HUES6 (cell line): ENCODE measurements around the gene LPCAT1.
"Not testable (repeated sequence)": the region's sequence is repeated elsewhere in the genome, so short reads cannot be mapped to it uniquely, and the experiment has no call there.

Experiments
- H3K27ac ChIP-seq: 2 replicates; pipeline ENCODE4 v1.7.0; 2013; ENCODE audit warnings: low read depth, mild to moderate bottlenecking, low read length, inconsistent platforms
- H3K27me3 ChIP-seq: 2 replicates; pipeline ENCODE4 v1.6.1; 2013; ENCODE audit warnings: low read length; ENCODE audit not compliant: control insufficient read depth, insufficient read depth
- H3K36me3 ChIP-seq: 2 replicates; pipeline ENCODE4 v1.6.1; 2013; ENCODE audit warnings: low read length; ENCODE audit not compliant: control insufficient read depth, insufficient read depth
- H3K4me1 ChIP-seq: 2 replicates; pipeline ENCODE4 v1.6.1; 2013; ENCODE audit warnings: low read length; ENCODE audit not compliant: control insufficient read depth, insufficient read depth
- H3K4me3 ChIP-seq: 2 replicates; pipeline ENCODE4 v1.5.1; 2013; ENCODE audit warnings: low read depth, low read length
- H3K9ac ChIP-seq: one replicate; pipeline ENCODE4 v1.6.1; 2013; ENCODE audit warnings: mild to moderate bottlenecking, low read length
- H3K9me3 ChIP-seq: 2 replicates; pipeline ENCODE4 v1.6.1; 2013; ENCODE audit warnings: low read depth, low read length; ENCODE audit not compliant: control insufficient read depth, insufficient read depth

Gene LPCAT1

GRCh38 chr5:1523793-1524480 is at the start of gene LPCAT1:
LPCAT1 (minus strand) TSS chr5:1523960; CDS start chr5:1523844, 116 bp downstream.
- Histone ChIP-seq H3K27ac (peak within 1 kb of the TSS; percentile 78), H3K27me3 (no peaks in the 10 kb centered on the region), H3K4me1 (peaks cover 34% of the 10 kb centered on the region), H3K9me3 (no peaks in the 10 kb centered on the region), H3K36me3 (peaks cover 23% of the 10 kb centered on the region), H3K4me3 (peak within 1 kb of the TSS; percentile 82), H3K9ac (peak within 1 kb of the TSS; percentile 72)

GRCh38 chr5:1571875-1572274 is 48.1 kb upstream of the LPCAT1 start:
- H3K9ac ChIP-seq, H3K4me3 ChIP-seq, H3K27ac ChIP-seq, H3K4me1 ChIP-seq, H3K9me3 ChIP-seq, H3K27me3 ChIP-seq: not testable (repeated sequence)
- H3K36me3 ChIP-seq = peaks cover 58% of the 10 kb centered on the region

DNA sequence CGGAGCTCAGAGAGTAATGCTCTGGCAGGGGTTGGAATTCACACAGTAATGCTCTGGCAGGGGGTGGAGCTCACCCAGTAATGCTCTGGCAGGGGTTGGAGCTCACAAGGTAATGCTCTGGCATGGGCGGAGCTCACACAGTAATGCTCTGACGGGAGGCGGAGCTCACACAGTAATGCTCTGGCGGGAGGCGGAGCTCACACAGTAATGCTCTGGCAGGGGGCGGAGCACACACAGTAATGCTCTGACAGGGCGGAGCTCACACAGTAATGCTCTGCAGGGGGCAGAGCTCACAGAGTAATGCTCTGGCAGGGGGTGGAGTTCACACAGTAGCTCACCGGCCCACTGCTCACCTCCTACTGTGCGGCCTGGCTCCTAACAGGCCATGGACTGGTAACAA is 47.2 kb upstream of the LPCAT1 start:
- no peak overlapping the region for H3K4me3 ChIP-seq
- no peak overlapping the region for H3K9ac ChIP-seq
- no peak overlapping the region for H3K27ac ChIP-seq
- H3K27me3 ChIP-seq = no peaks in the 10 kb centered on the region
- peaks cover 53% of the 10 kb centered on the region for H3K36me3 ChIP-seq
- H3K4me1 ChIP-seq = no peaks in the 10 kb centered on the region
- peaks cover 10% of the 10 kb centered on the region for H3K9me3 ChIP-seq

DNA sequence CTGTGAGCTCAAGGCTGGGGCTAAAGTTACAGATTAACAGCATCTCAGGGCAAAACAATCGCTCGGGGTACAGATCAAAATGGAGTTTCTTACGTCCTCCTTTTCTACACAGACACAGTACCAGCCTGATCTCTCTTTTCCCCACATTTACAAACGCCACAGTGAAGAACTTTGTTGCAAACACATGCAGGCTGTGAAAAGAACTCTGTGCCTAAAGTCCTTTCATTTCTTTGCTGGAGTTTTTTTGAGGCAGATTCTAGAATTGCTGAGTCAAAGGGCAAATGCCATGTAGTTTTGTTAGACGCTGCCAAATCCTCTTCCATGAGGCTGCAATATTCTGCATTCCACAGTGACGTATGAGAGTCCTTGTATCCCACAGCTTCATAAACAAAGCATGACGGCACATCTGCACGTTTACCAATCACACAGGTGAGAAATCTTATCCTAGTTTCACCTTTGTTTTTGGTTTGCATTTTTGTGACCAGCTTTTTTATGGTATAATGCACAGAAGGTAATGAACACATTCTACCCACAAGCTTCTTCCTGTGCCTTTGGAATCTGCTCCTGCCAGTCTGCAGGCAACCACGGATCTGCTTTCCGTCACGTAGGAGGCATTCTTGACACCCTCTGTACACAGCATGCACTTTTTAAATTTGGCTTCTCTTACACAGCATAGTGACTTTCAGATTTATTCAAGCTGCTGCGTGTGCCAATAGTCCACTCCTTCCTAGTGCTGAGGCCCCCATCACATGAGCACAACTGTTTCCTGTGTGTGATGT is 44.6 kb upstream of the LPCAT1 start:
- H3K27ac ChIP-seq = no peak overlapping the region
- no peak overlapping the region for H3K9ac ChIP-seq
- no peaks in the 10 kb centered on the region for H3K27me3 ChIP-seq
- H3K36me3 ChIP-seq = peaks cover 37% of the 10 kb centered on the region
- H3K9me3 ChIP-seq = peaks cover 10% of the 10 kb centered on the region
- H3K4me1 ChIP-seq = no peaks in the 10 kb centered on the region
- no peak overlapping the region for H3K4me3 ChIP-seq

- H3K27ac ChIP-seq, H3K4me1 ChIP-seq, H3K4me3 ChIP-seq, H3K27me3 ChIP-seq, H3K9me3 ChIP-seq, H3K9ac ChIP-seq: not testable (repeated sequence)
- peaks cover 35% of the 10 kb centered on the region for H3K36me3 ChIP-seq
Observed at GRCh38 chr5:1567527-1568200, 43.9 kb upstream of the LPCAT1 start.

- peaks cover 9% of the 10 kb centered on the region for H3K9me3 ChIP-seq
- no peak overlapping the region for H3K4me3 ChIP-seq
- H3K36me3 ChIP-seq = peaks cover 21% of the 10 kb centered on the region
- H3K27me3 ChIP-seq = no peaks in the 10 kb centered on the region
- H3K27ac ChIP-seq = no peak overlapping the region
- H3K9ac ChIP-seq = no peak overlapping the region
- no peaks in the 10 kb centered on the region for H3K4me1 ChIP-seq
Observed at GRCh38 chr5:1565737-1566734, 42.3 kb upstream of the LPCAT1 start.

GRCh38 chr5:1564824-1565736 is 41.3 kb upstream of the LPCAT1 start:
- Histone ChIP-seq H3K4me3 (no peak overlapping the region), H3K27me3 (no peaks in the 10 kb centered on the region), H3K36me3 (peaks cover 11% of the 10 kb centered on the region; the same call in 1 of the 2 replicates), H3K9me3 (peaks cover 4% of the 10 kb centered on the region; the same call in 1 of the 2 replicates), H3K9ac (no peak overlapping the region), H3K4me1 (no peaks in the 10 kb centered on the region), H3K27ac (no peak overlapping the region)

GRCh38 chr5:1564182-1564748 is 40.5 kb upstream of the LPCAT1 start:
- Histone ChIP-seq H3K4me1 (no peaks in the 10 kb centered on the region), H3K9me3 (peaks cover 6% of the 10 kb centered on the region; the same call in 1 of the 2 replicates), H3K27ac (no peak overlapping the region), H3K27me3 (no peaks in the 10 kb centered on the region), H3K4me3 (no peak overlapping the region), H3K36me3 (peaks cover 9% of the 10 kb centered on the region; the same call in 1 of the 2 replicates), H3K9ac (no peak overlapping the region)

DNA sequence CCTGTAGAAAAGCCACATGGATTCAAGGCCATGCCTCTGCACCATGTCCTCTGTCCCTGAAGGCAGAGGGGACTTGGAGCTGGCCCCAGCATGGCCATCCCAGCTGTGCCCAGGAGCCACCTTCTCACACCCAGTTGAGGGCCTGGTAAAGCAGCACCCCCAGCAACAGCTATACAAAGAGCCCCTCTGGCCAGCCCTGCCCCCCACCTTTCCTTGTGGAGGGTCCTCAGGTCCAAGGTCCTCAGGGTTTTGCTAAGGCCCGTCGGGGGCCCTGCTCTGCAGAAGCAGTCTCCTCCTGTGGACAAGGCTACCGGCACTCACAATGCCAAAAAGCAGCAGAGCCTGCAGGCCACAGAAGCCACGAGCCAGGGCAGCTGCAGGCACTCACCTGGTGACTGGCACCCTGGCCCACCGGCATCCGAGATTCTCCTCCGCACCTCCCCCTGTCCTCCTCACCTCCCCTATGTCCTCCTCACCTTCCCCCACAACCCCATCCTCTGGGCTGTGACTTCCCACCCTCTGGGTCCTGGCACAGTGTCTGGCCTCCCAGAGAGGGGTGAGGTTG is 39.9 kb upstream of the LPCAT1 start:
- H3K27me3 ChIP-seq = no peaks in the 10 kb centered on the region
- H3K4me1 ChIP-seq = no peaks in the 10 kb centered on the region
- no peak overlapping the region for H3K27ac ChIP-seq
- H3K9ac ChIP-seq = no peak overlapping the region
- no peak overlapping the region for H3K4me3 ChIP-seq
- peaks cover 6% of the 10 kb centered on the region; the same call in 1 of the 2 replicates for H3K9me3 ChIP-seq
- H3K36me3 ChIP-seq = peaks cover 9% of the 10 kb centered on the region; the same call in 1 of the 2 replicates
